ENCODE data around the gene USP1. TPM values are rescaled to one million over a fixed set of nuclear protein-coding genes. Genes with fewer than 3 reads are reported as not detected.

Gene USP1
- total RNA-seq, 1 experiment from 2014 or later = 64.6 TPM

DNA sequence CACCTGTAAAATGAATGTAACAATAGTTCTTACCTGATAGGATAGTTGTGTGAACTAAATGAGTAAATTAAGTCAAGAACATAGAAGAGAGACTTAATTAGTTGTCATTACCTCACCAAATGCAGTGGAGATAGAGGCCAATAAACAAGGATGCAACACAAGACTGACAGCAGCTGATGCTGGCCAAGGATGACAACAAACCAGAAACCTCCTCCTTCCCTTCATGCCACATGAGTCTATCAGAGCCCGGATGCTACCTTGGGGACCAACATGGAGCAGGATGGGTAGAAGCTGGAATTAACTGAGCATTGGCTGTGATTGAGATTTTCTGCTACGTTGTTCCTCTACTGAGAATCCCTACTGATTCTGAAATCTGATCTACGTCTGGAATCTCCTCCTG, 30.3 kb upstream of the USP1 start:
- no peak overlapping the region for H3K14ac ChIP-seq (ENCODE audit: insufficient read depth, low read length)
- no peak overlapping the region for H2BK20ac ChIP-seq (ENCODE audit: low read depth, low read length, poor library complexity, severe bottlenecking)
- no peak overlapping the region for H3K18ac ChIP-seq (ENCODE audit: insufficient read length, low read depth, low read length)
- no peak overlapping the region for H4K8ac ChIP-seq (replicated peaks; ENCODE audit: insufficient read length, low read depth, low read length)
- no peaks in the 10 kb centered on the region; the same call in 1 of the 2 replicates for H3K4me1 ChIP-seq (ENCODE audit: insufficient read depth, low read length)
- Mint-ChIP-seq H3K4me1 (peaks cover 14 to 17% of the 10 kb centered on the region in 2 experiments), H3K36me3 (ENCODE audit: insufficient read depth in 1 of 3, low read depth in 3 of 3) (no peaks in the 10 kb centered on the region; a peak in 1 of 7 replicates), H3K9me3 (no peaks in the 10 kb centered on the region), H3K4me3 (no peak overlapping the region), H3K27me3 (ENCODE audit: low read depth) (peaks cover 6% of the 10 kb centered on the region; the same call in 1 of the 2 replicates), H3K27ac (peak overlapping the region in 1 of 3 experiments; percentile 36; a peak in 3 of 7 replicates)
- H3K56ac ChIP-seq (ENCODE audit: insufficient read length, low read depth, low read length) = no peak overlapping the region
- no peak overlapping the region for H2BK120ac ChIP-seq (ENCODE audit: low read depth, low read length, poor library complexity, severe bottlenecking)
- no peak overlapping the region for H3K4ac ChIP-seq (ENCODE audit: low read depth, low read length)
- H3K79me1 ChIP-seq (ENCODE audit: insufficient read depth, low read depth, low read length, poor library complexity, severe bottlenecking) = no peaks in the 10 kb centered on the region
- H4K5ac ChIP-seq (ENCODE audit: insufficient read length, low read depth, low read length) = no peak overlapping the region
- no peaks in the 10 kb centered on the region for H3K9me3 ChIP-seq (ENCODE audit: control insufficient read depth, low read depth, low read length)
- H2BK12ac ChIP-seq (ENCODE audit: insufficient read length, low read depth, low read length) = no peak overlapping the region
- H3K23me2 ChIP-seq (ENCODE audit: insufficient read length, low read depth, low read length, poor library complexity, severe bottlenecking) = no peaks in the 10 kb centered on the region
- H2BK5ac ChIP-seq (ENCODE audit: insufficient read length, low read length) = no peak overlapping the region
- no peaks in the 10 kb centered on the region for H3K27me3 ChIP-seq (ENCODE audit: insufficient read depth, low read length)
- H3K79me2 ChIP-seq (ENCODE audit: insufficient read depth, low read length) = no peaks in the 10 kb centered on the region
- no peak overlapping the region for H2AFZ ChIP-seq (ENCODE audit: low read length)
- TF ChIP-seq, protein P1, sequence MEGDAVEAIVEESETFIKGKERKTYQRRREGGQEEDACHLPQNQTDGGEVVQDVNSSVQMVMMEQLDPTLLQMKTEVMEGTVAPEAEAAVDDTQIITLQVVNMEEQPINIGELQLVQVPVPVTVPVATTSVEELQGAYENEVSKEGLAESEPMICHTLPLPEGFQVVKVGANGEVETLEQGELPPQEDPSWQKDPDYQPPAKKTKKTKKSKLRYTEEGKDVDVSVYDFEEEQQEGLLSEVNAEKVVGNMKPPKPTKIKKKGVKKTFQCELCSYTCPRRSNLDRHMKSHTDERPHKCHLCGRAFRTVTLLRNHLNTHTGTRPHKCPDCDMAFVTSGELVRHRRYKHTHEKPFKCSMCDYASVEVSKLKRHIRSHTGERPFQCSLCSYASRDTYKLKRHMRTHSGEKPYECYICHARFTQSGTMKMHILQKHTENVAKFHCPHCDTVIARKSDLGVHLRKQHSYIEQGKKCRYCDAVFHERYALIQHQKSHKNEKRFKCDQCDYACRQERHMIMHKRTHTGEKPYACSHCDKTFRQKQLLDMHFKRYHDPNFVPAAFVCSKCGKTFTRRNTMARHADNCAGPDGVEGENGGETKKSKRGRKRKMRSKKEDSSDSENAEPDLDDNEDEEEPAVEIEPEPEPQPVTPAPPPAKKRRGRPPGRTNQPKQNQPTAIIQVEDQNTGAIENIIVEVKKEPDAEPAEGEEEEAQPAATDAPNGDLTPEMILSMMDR (conservative IDR thresholded peaks at IDR 0.05) = no peak
- no peak overlapping the region for H4K91ac ChIP-seq (ENCODE audit: insufficient read length, low read depth, low read length)
- no peak overlapping the region for H3K23ac ChIP-seq (ENCODE audit: insufficient read length, low read depth, low read length)
- H2AK5ac ChIP-seq (ENCODE audit: insufficient read length, low read length) = no peak overlapping the region
- no CpG with 5 or more reads among the region's 3 CpGs for WGBS (ENCODE audit: extremely low coverage, insufficient read length, low lambda C conversion rate)
- H3K4me2 ChIP-seq (ENCODE audit: insufficient read depth, insufficient read length, low read length) = no peak overlapping the region
- DNase-seq = no peak
- H2BK15ac ChIP-seq (ENCODE audit: low read depth, low read length) = no peak overlapping the region
- H3K9ac ChIP-seq (ENCODE audit: extremely low read depth, insufficient read length, low read length) = no peak overlapping the region
- no peak overlapping the region for H3T11ph ChIP-seq (ENCODE audit: low read length)
- no peak overlapping the region for H3K27ac ChIP-seq (ENCODE audit: insufficient read length, low read depth, low read length)
- H4K20me1 ChIP-seq (ENCODE audit: control insufficient read depth, insufficient read depth, insufficient read length) = no peaks in the 10 kb centered on the region

All from H9 (cell line).